RPMI7951 (cell line): ENCODE measurements around the gene KIR2DL4. TPM values are rescaled to one million over a fixed set of nuclear protein-coding genes. Genes with fewer than 3 reads are reported as not detected.
"Not testable (repeated sequence)": the region's sequence is repeated elsewhere in the genome, so short reads cannot be mapped to it uniquely, and the experiment has no call there.

Source experiments
- DNase-seq: peaks from one replicate; pipeline ENCODE4 v3.0.0-alpha.2; 2012; ENCODE audit warnings: low read depth
- total RNA-seq: library from RNA; depleted of rRNA; stranded (reverse); fragments of >200 nt; shearing (Covaris generic); gene quantifications from 2 replicates; pipeline ENCODE4 v1.2.3, GENCODE V29; 2014

The KIR2DL4 gene
- total RNA-seq, 1 experiment from 2014 or later: not detected

DNA sequence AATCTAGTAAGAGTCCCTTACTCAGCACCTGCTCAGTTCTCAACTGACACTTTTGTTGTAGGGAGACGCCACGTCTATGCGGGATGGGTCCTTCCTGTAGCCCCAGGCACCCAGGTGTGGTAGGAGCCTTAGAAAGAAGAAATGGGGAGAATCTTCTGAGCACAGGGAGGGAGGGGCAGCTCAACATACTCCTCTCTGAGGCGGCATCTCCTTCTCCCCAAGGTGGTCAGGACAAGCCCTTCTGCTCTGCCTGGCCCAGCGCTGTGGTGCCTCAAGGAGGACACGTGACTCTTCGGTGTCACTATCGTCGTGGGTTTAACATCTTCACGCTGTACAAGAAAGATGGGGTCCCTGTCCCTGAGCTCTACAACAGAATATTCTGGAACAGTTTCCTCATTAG lies 1.2 kb downstream of the KIR2DL4 start:
- no peak for DNase-seq

DNA sequence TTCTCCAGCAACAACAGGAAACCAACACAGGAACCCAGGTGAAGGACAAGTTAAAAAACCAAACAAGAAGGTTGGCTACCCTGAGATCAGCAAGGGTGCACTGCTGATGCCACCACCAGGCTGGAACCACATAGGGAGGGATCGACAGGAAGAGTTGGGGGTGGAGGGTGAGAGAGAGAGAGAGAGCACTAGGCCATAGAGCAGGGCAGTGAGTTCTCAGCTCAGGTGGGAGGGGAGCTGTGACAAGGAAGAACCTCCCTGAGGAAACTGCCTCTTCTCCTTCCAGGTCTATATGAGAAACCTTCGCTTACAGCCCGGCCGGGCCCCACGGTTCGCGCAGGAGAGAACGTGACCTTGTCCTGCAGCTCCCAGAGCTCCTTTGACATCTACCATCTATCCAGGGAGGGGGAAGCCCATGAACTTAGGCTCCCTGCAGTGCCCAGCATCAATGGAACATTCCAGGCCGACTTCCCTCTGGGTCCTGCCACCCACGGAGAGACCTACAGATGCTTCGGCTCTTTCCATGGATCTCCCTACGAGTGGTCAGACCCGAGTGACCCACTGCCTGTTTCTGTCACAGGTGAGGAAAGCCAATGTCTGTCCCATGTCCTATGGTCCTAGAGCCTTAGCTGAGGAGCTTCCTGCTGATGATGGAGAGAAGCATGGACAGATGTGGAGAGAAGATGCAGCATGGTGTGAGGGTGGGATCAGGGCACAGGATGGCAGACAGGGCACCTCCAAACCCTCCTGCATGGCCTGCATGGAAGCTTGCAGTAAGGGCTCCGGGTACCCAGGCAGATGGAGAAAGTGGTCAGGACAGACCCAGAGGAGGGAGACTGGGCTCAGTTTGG lies 2.5 kb downstream of the KIR2DL4 start:
- DNase-seq: no peak

DNA sequence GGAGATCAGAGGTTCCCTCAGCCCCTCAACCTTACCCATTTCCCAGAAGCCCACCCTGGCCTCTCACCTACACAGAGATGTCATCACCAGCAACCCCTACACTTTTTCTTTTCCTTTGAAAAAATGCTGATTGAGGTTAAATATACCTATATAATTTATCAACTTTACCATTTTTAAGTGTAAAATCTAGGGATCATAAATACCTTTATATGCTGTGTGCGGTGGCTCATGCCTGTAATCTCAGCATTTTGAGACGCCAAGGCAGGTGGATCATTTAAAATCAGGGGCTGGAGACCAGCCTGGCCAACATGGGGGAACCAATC lies 3.1 kb downstream of the KIR2DL4 start:
- no peak for DNase-seq

DNA sequence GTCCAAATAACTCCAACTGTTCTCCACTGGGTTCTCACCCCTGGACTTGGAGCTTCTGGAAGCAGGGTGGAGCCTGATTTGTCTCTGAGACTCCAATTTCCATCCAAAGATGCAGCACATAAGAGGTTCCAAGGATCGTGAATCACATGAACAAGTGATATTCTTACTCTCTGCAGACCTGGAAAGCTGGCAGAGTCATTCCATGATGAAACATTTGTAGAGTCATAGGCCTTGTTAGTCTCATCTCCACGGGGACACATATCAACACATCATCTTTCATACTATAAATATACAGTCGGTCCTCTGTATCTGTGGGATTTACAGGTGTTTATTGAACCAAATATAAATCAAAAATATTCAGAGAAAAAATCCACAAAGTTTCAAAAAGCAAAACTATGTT lies 11.2 kb downstream of the KIR2DL4 start:
- not testable (repeated sequence) for DNase-seq

DNA sequence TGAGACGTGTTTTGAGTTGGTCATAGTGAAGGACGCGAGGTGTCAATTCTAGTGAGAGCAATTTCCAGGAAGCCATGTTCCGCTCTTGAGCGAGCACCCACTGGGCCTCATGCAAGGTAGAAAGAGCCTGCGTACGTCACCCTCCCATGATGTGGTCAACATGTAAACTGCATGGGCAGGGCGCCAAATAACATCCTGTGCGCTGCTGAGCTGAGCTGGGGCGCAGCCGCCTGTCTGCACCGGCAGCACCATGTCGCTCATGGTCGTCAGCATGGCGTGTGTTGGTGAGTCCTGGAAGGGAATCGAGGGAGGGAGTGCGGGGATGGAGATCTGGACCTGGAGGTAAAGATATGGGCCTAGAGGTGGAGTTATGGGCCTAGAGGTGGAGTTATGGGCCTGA lies 12.8 kb downstream of the KIR2DL4 start, which contains the start of gene KIR3DL1:
Gene KIR3DL1, plus strand, starts transcription at position 218 of the 400 bp plus-strand sequence.
- DNase-seq: not testable (repeated sequence)

DNA sequence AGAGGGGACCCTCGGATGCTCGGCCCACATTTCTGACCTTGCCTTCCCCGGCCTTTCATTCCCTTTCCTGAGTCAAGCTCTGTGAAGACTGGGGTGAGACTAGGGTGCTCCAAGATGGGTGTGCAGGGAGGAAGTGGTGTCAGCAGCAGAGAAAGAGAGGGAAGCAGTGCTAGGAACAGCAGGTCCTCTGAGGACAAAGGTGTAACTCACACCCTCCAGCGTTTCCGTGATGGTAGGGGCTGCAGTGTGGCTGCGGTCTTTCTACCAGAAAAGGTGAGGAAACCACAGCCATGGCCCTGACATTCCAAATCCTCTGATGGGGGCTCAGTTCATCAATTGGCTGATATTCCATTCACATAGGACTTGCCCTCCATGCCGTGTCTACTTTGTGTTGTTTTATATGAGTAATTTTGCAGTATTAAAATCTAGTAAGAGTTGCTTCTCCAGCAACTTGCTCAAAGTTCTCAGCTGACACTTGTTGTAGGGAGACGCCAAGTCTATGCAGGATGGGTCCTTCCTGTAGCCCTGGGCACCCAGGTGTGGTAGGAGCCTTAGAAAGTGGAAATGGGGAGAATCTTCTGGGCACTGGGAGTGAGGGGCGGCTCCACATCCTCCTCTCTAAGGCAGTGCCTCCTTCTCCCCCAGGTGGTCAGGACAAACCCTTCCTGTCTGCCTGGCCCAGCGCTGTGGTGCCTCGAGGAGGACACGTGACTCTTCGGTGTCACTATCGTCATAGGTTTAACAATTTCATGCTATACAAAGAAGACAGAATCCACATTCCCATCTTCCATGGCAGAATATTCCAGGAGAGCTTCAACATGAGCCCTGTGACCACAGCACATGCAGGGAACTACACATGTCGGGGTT lies 14.5 kb downstream of the KIR2DL4 start:
- DNase-seq: no peak

DNA sequence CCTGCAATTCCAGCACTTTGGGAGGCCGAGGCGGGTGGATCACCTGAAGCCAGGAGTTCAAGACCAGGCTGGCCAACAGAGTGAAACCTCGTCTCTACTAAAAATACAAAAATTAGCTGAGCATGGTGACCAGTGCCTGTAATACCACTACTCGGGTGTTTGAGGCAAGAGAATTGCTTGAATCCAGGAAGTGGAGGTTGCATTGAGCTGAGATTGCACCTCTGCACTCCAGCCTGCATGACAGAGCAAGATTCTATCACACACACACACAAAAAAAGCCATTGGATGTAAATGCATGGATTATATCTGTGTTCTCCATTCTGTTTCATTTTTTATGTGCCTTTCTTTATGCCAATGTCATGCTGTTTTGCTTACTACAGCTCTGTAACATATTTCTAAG lies 21.0 kb downstream of the KIR2DL4 start:
- not testable (repeated sequence) for DNase-seq

DNA sequence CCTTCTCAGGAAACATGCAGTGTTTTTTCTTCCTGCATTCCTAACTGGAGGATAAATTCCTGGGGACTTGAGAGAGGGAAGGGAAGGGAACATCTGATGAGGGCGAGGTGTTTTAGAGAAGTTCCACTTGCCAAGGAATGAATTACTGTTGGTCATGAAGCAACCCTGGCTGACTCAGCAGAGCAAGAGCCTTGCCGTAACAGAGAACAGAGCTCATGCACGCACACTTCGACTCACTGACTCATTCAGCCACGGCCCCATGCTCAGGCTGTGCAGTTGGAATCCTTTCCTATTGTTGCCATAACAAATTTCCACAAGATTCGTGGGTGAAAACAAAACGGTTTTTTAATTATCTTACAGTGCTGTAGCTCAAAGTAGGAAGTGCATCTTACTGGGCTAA lies 21.9 kb downstream of the KIR2DL4 start:
- peak; percentile 10 for DNase-seq

DNA sequence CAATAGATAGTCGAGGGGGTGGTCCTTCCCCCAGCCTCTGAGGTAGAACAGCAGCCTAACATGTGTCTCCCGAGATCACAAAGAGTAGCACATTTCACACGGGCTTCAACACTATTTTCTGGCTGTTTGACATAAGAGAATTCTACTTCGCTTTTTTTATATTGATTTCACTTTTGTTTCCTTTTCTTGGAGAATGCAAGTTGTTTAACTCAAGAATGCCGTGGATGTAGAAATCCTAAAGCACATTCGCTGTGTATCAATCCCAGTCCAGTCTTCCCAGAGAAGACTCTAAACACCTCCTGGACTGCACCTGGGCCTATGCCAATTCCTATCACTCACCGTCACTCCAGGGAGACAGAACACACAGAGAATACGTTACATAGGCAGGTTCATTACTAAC lies 24.7 kb downstream of the KIR2DL4 start:
- DNase-seq: not testable (repeated sequence)

DNA sequence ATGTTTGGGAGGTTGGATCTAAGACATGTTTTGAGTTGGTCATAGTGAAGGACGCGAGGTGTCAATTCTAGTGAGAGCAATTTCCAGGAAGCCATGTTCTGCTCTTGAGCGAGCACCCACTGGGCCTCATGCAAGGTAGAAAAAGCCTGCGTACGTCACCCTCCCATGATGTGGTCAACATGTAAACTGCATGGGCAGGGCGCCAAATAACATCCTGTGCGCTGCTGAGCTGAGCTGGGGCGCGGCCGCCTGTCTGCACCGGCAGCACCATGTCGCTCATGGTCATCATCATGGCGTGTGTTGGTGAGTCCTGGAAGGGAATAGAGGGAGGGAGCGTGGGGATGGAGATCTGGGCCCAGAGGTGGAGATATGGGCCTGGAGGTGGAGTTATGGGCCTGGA lies 29.1 kb downstream of the KIR2DL4 start, which contains the start of gene KIR2DS4:
Gene KIR2DS4, plus strand, starts transcription at position 181 of the 400 bp plus-strand sequence.
- DNase-seq: not testable (repeated sequence)

DNA sequence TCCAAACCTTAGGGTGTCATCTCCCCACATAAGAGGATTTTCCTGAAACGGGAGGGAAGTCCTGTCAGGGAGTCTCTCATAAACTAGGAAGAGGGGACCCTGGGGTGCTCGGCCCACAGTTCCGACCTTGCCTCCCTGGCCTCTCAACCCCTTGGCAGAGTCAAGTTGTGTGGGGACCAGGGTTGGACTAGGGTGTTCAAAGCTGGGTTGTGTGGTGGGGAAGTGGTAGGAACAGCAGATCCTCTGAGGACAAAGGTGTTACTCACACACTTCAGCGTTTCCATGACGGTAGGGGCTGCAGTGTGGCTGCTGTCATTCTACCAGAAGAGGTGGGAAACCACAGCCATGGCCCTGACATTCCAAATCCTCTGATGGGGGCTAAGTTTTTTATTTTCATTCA lies 31.7 kb downstream of the KIR2DL4 start:
- not testable (repeated sequence) for DNase-seq

DNA sequence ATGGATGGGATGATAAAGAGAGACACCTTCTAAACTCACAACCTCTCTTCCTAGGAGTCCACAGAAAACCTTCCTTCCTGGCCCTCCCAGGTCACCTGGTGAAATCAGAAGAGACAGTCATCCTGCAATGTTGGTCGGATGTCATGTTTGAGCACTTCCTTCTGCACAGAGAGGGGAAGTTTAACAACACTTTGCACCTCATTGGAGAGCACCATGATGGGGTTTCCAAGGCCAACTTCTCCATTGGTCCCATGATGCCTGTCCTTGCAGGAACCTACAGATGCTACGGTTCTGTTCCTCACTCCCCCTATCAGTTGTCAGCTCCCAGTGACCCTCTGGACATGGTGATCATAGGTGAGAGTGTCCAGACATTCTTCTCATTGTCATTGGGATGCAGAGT lies 34.1 kb downstream of the KIR2DL4 start:
- DNase-seq: not testable (repeated sequence)

DNA sequence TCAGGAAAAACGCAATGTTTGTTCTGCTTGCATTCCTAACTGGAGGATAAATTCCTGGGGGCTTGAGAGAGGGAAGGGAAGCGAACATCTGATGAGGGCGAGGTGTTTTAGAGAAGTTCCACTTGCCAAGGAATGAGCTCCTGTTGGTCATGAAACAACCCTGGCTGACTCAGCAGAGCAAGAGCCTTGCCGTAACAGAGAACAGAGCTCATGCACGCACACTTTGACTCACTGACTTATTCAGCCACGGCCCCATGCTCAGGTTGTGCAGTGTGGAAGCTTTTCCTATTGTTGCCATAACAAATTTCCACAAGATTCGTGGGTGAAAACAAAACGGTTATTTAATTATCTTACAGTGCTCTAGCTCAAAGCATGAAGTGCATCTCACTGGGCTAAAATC lies 39.8 kb downstream of the KIR2DL4 start:
- not testable (repeated sequence) for DNase-seq

DNA sequence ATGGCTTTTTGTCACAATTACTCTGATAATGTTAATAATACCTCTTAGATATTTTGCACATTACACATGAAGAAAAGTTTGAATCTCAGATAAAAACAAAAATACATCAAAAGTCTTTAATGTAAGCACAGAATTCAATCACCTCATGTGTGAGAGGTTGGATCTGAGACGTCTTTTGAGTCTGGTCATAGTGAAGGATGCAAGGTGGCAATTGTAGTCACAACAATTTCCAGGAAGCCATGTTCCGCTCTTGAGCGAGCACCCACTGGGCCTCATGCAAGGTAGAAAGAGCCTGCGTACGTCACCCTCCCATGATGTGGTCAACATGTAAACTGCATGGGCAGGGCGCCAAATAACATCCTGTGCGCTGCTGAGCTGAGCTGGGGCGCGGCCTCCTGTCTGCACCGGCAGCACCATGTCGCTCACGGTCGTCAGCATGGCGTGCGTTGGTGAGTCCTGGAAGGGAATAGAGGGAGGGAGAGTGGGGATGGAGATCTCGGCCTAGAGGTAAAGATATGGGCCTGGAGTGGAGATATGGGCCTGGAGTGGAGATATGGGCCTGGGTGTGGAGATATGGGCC lies 46.7 kb downstream of the KIR2DL4 start, which contains the start of gene KIR3DL2:
Gene KIR3DL2, plus strand, starts transcription at position 383 of the 580 bp plus-strand sequence. Its CDS starts 33 bp downstream, at position 416.
- DNase-seq: not testable (repeated sequence)

DNA sequence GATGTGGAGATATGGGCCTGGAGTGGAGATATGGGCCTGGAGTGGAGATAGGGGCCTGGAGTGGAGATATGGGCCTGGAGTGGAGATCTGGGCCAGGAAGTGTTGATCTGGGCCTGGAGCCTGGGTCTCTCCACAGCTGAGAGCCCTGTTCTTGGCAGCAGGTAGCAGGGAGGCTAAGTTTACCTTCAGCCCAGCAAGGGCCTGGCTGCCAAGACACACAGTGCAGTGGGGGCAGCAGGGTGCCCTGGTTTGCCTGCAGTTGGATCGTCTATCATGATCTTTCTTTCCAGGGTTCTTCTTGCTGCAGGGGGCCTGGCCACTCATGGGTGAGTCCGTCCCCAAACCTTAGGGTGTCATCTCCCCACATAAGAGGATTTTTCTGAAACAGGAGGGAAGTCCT lies 47.5 kb downstream of the KIR2DL4 start:
- DNase-seq: no peak

DNA sequence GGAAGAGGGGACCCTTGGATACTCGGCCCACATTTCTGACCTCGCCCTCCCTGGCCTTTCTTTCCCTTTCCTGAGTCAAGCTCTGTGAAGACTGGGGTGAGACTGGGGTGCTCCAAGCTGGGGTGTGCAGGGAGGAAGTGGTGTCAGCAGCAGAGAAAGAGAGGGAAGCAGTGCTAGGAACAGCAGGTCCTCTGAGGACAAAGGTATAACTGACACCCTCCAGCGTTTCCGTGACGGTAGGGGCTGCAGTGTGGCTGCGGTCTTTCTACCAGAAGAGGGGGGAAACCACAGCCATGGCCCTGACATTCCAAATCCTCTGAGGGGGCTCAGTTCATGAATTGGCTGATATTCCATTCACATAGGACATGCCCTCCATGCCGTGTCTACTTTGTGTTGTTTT lies 47.9 kb downstream of the KIR2DL4 start:
- no peak for DNase-seq

DNA sequence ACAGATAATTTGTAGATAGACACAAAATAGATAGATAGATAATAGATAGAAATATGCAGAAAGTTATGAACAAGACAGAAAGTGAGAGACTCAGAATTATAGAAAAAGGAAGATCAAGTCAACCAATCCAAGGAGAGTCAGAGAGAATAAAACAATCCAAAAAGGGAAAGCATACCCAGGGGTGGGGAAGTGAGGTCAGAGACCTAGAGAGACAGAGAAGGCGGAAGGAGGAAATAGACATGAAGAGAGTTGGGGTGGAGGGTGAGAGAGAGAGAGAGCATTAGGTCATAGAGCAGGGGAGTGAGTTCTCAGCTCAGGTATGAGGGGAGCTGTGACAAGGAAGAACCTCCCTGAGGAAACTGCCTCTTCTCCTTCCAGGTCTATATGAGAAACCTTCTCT lies 51.8 kb downstream of the KIR2DL4 start:
- DNase-seq: not testable (repeated sequence)

DNA sequence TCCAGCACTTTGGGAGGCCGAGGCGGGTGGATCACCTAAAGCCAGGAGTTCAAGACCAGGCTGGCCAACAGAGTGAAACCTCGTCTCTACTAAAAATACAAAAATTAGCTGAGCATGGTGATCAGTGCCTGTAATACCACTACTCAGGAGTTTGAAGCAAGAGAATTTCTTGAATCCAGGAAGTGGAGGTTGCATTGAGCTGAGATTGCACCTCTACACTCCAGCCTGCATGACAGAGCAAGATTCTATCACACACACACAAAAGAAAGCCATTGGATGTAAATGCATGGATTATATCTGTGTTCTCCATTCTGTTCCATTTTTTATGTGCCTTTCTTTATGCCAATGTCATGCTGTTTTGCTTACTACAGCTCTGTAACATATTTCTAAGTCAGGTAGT lies 55.1 kb downstream of the KIR2DL4 start:
- not testable (repeated sequence) for DNase-seq

DNA sequence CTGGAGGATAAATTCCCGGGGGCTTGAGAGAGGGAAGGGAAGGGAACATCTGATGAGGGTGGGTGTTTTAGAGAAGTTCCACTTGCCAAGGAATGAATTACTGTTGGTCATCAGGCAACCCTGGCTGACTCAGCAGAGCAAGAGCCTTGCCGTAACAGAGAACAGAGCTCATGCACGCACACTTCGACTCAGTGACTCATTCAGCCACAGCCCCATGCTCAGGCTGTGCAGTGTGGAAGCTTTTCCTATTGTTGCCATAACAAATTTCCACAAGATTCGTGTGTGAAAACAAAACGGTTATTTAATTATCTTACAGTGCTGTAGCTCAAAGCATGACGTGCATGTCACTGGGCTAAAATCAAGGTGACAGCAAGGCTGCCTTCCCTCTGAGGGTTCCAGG lies 56.0 kb downstream of the KIR2DL4 start:
- peak; percentile 42 for DNase-seq

DNA sequence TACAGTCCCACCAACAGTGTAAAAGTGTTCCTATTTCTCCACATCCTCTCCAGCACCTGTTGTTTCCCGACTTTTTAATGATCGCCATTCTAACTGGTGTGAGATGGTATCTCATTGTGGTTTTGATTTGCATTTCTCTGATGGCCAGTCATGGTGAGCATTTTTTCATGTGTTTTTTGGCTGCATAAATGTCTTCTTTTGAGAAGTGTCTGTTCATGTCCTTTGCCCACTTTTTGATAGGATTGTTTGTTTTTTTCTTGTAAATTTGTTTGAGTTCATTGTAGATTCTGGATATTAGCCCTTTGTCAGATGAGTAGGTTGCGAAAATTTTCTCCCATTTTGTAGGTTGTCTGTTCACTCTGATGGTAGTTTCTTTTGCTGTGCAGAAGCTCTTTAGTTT lies 60.0 kb downstream of the KIR2DL4 start:
- not testable (repeated sequence) for DNase-seq
